GM23338 (cell line): Measurements from ENCODE around the gene C10orf53. TPM values are rescaled to one million over a fixed set of nuclear protein-coding genes. Genes with fewer than 3 reads are reported as not detected.

Experiments
- ATAC-seq: fragments of 200-7000 bp; cut with Tn5 transposase; 3 replicates; pipeline ENCODE4 v1.9.1; 2020
- DNase-seq: peaks from one replicate; pipeline ENCODE4 v3.0.0-alpha.2; 2015; ENCODE audit warnings: low spot score
- H2AFZ ChIP-seq: fragments of 200-600 bp; sonication (generic); 2 replicates; pipeline ENCODE4 v1.8.0; 2016; ENCODE audit warnings: antibody characterized with exemption, mild to moderate bottlenecking, moderate library complexity
- H3F3A ChIP-seq: fragments of 200-600 bp; sonication (generic); replicated peaks from 2 replicates; pipeline ENCODE4 v1.8.0; 2017; ENCODE audit warnings: antibody characterized with exemption, mixed run types, low read depth
- H3K27ac ChIP-seq: fragments of 200-600 bp; sonication (generic); 2 replicates; pipeline ENCODE4 v1.6.1; 2016; ENCODE audit warnings: low read depth
- H3K27me3 ChIP-seq: fragments of 200-600 bp; sonication (generic); 2 replicates; pipeline ENCODE4 v1.8.0; 2016; ENCODE audit warnings: mild to moderate bottlenecking, mixed run types, moderate library complexity; ENCODE audit not compliant: insufficient read depth
- H3K36me3 ChIP-seq: fragments of 200-600 bp; sonication (generic); 2 replicates; pipeline ENCODE4 v1.8.0; 2016; ENCODE audit warnings: mild to moderate bottlenecking; ENCODE audit not compliant: insufficient read depth
- H3K4me1 ChIP-seq: fragments of 200-600 bp; sonication (generic); 2 replicates; pipeline ENCODE4 v1.8.0; 2016; ENCODE audit warnings: mild to moderate bottlenecking, moderate library complexity; ENCODE audit not compliant: insufficient read depth
- H3K4me2 ChIP-seq: fragments of 200-600 bp; sonication (generic); 2 replicates; pipeline ENCODE4 v1.7.1; 2017; ENCODE audit warnings: mixed run types
- H3K4me3 ChIP-seq: fragments of 200-600 bp; sonication (generic); 2 replicates; pipeline ENCODE4 v1.6.1; 2016; ENCODE audit warnings: mixed run types
- H3K79me2 ChIP-seq: fragments of 200-600 bp; sonication (generic); replicated peaks from 2 replicates; pipeline ENCODE4 v1.8.0; 2017; ENCODE audit warnings: mild to moderate bottlenecking; ENCODE audit not compliant: insufficient read depth
- H3K9me2 ChIP-seq: fragments of 200-600 bp; sonication (generic); 2 replicates; pipeline ENCODE4 v1.8.0; 2017; ENCODE audit not compliant: insufficient read depth
- H4K20me1 ChIP-seq: fragments of 200-600 bp; sonication (generic); replicated peaks from 2 replicates; pipeline ENCODE4 v1.8.0; 2017; ENCODE audit warnings: mild to moderate bottlenecking; ENCODE audit not compliant: insufficient read depth
- H3K27ac Mint-ChIP-seq: 2 replicates; pipeline ENCODE4 v1.8.0; 2020; ENCODE audit warnings: inconsistent platforms, mild to moderate bottlenecking, moderate library complexity, mixed read lengths
- H3K27me3 Mint-ChIP-seq: 3 replicates; pipeline ENCODE4 v1.8.0; 2022; ENCODE audit warnings: low read depth, mild to moderate bottlenecking, moderate library complexity, mixed read lengths, inconsistent platforms; ENCODE audit not compliant: insufficient read depth, poor library complexity
- H3K36me3 Mint-ChIP-seq: 3 replicates; pipeline ENCODE4 v1.8.0; 2021; ENCODE audit warnings: low read depth, mild to moderate bottlenecking, inconsistent platforms, moderate library complexity, mixed read lengths
- H3K4me1 Mint-ChIP-seq: 3 replicates; pipeline ENCODE4 v1.8.0; 2020; ENCODE audit warnings: mild to moderate bottlenecking, inconsistent platforms, mixed read lengths
- H3K4me3 Mint-ChIP-seq: 3 replicates; pipeline ENCODE4 v1.8.0; 2021; ENCODE audit warnings: moderate library complexity, mild to moderate bottlenecking, inconsistent platforms, mixed read lengths
- H3K9me3 Mint-ChIP-seq: 3 replicates; pipeline ENCODE4 v1.8.0; 2020; ENCODE audit warnings: moderate library complexity, mild to moderate bottlenecking, inconsistent platforms, mixed read lengths
- CREB1 ChIP-seq: fragments of 250-450 bp; sonication (Bioruptor Pico); IDR thresholded peaks from 2 replicates; pipeline ENCODE4 v1.5.0; 2020; ENCODE audit warnings: low read depth, mild to moderate bottlenecking, moderate library complexity
- EZH2 ChIP-seq: fragments of 200-600 bp; sonication (generic); IDR thresholded peaks from one replicate; pipeline ENCODE4 v1.8.0; 2017; ENCODE audit warnings: antibody characterized with exemption, mild to moderate bottlenecking, low read depth; ENCODE audit not compliant: unreplicated experiment
- EZH2phosphoT487 ChIP-seq: fragments of 200-600 bp; sonication (generic); IDR thresholded peaks from one replicate; pipeline ENCODE4 v1.8.1; 2018; ENCODE audit warnings: antibody characterized with exemption; ENCODE audit not compliant: unreplicated experiment
- JUNB ChIP-seq: IDR thresholded peaks from one replicate; pipeline ENCODE4 v1.6.1; 2016; ENCODE audit warnings: antibody characterized with exemption; ENCODE audit not compliant: unreplicated experiment
- NANOG ChIP-seq: IDR thresholded peaks from 2 replicates; pipeline ENCODE4 v1.6.1; 2016; ENCODE audit warnings: antibody characterized with exemption, borderline replicate concordance
- POLR2AphosphoS5 ChIP-seq: IDR thresholded peaks from 2 replicates; pipeline ENCODE4 v1.6.1; 2016; ENCODE audit warnings: antibody characterized with exemption, low read depth
- STAT1 ChIP-seq: IDR thresholded peaks from one replicate; pipeline ENCODE4 v1.6.1; 2016; ENCODE audit warnings: antibody characterized with exemption; ENCODE audit not compliant: unreplicated experiment
- ZNF114 ChIP-seq: fragments of 250-450 bp; sonication (Bioruptor Pico); IDR thresholded peaks from 2 replicates; pipeline ENCODE4 v1.5.0; 2020; ENCODE audit warnings: mild to moderate bottlenecking, moderate library complexity
- ZNF331 ChIP-seq: fragments of 250-450 bp; sonication (Bioruptor Pico); IDR thresholded peaks from 2 replicates; pipeline ENCODE4 v1.5.0; 2020; ENCODE audit warnings: low read depth, mild to moderate bottlenecking, moderate library complexity
- polyA plus RNA-seq: library from polyadenylated mRNA; unstranded; fragments of >200 nt; fragmentation: Nextera tagmentation; extraction: Ambion mirVana; gene quantifications from 2 replicates; pipeline ENCODE4 v1.2.1, GENCODE V29; 2016
- total RNA-seq: library from RNA; depleted of rRNA; stranded (reverse); fragments of >200 nt; shearing (Covaris generic); gene quantifications from 2 replicates; pipeline ENCODE4 v1.2.3, GENCODE V29; 2014
- TF ChIP-seq, protein P1 (sequence below): fragments of 250-450 bp; sonication (Bioruptor Pico); IDR thresholded peaks from 2 replicates; pipeline ENCODE4 v1.5.0; 2020; ENCODE audit warnings: mild to moderate bottlenecking, moderate library complexity
- TF ChIP-seq, protein P2 (sequence below): IDR thresholded peaks from 2 replicates; pipeline ENCODE4 v1.6.1; 2016; ENCODE audit warnings: antibody characterized with exemption
- TF ChIP-seq, protein P3 (sequence below), 2 experiments: fragments of 200-600 bp in 1 of 2; sonication (generic) in 1 of 2; conservative IDR thresholded peaks; 2 replicates each; pipeline versions ENCODE4 v1.5.1 to v1.6.1; 2016 to 2017; ENCODE audit warnings: antibody characterized with exemption in 2 of 2, low read depth in 2 of 2, mild to moderate bottlenecking in 2 of 2, moderate library complexity in 1 of 2
- TF ChIP-seq, protein P4 (sequence below): IDR thresholded peaks from one replicate; pipeline ENCODE4 v1.6.1; 2018; ENCODE audit warnings: antibody characterized with exemption; ENCODE audit not compliant: unreplicated experiment

C10orf53 gene
- total and polyA plus RNA-seq, 2 experiments from 2014 or later: not detected

DNA sequence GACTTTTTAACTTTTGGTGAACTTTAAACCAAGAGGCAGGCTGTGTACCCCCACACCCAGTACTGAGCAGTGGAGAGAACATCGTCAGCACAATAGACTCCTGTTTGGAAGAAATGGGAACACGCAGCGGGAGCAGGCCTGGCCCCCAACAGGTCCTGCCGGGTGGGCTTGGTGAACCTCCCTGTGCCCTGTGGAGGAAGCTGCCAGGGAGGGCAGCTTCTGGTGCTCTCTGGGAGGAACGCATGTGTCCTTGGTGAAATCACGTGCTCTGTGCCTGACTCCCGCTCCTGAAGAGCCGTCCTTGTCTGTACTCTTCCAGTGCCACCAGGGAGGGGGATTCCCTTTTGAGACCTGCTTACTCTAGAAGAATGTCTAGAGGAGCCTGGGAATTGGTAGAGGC, 34.0 kb upstream of the C10orf53 start:
- Mint-ChIP-seq H3K27ac (no peak overlapping the region), H3K36me3 (no peaks in the 10 kb centered on the region), H3K4me1 (peaks cover 19% of the 10 kb centered on the region), H3K4me3 (no peak overlapping the region), H3K9me3 (no peaks in the 10 kb centered on the region; the same call in 2 of the 3 replicates), H3K27me3 (peaks cover 16% of the 10 kb centered on the region)
- Histone ChIP-seq H3K9me2 (no peaks in the 10 kb centered on the region), H3K27me3 (no peaks in the 10 kb centered on the region), H2AFZ (no peak overlapping the region), H3K27ac (no peak overlapping the region), H3K79me2 (no peaks in the 10 kb centered on the region), H3F3A (no peaks in the 10 kb centered on the region), H3K4me2 (no peak overlapping the region), H3K4me1 (peaks cover 5% of the 10 kb centered on the region; the same call in 1 of the 2 replicates), H3K36me3 (no peaks in the 10 kb centered on the region), H3K4me3 (no peak overlapping the region), H4K20me1 (no peaks in the 10 kb centered on the region)
- TF ChIP-seq ZNF331 (no peak), CREB1 (CRISPR knock-in tag) (no peak), ZNF114 (CRISPR knock-in tag) (no peak), JUNB (no peak), EZH2 (no peak), POLR2AphosphoS5 (no peak), EZH2phosphoT487 (no peak), STAT1 (no peak), NANOG (no peak)
- TF ChIP-seq, protein P1, sequence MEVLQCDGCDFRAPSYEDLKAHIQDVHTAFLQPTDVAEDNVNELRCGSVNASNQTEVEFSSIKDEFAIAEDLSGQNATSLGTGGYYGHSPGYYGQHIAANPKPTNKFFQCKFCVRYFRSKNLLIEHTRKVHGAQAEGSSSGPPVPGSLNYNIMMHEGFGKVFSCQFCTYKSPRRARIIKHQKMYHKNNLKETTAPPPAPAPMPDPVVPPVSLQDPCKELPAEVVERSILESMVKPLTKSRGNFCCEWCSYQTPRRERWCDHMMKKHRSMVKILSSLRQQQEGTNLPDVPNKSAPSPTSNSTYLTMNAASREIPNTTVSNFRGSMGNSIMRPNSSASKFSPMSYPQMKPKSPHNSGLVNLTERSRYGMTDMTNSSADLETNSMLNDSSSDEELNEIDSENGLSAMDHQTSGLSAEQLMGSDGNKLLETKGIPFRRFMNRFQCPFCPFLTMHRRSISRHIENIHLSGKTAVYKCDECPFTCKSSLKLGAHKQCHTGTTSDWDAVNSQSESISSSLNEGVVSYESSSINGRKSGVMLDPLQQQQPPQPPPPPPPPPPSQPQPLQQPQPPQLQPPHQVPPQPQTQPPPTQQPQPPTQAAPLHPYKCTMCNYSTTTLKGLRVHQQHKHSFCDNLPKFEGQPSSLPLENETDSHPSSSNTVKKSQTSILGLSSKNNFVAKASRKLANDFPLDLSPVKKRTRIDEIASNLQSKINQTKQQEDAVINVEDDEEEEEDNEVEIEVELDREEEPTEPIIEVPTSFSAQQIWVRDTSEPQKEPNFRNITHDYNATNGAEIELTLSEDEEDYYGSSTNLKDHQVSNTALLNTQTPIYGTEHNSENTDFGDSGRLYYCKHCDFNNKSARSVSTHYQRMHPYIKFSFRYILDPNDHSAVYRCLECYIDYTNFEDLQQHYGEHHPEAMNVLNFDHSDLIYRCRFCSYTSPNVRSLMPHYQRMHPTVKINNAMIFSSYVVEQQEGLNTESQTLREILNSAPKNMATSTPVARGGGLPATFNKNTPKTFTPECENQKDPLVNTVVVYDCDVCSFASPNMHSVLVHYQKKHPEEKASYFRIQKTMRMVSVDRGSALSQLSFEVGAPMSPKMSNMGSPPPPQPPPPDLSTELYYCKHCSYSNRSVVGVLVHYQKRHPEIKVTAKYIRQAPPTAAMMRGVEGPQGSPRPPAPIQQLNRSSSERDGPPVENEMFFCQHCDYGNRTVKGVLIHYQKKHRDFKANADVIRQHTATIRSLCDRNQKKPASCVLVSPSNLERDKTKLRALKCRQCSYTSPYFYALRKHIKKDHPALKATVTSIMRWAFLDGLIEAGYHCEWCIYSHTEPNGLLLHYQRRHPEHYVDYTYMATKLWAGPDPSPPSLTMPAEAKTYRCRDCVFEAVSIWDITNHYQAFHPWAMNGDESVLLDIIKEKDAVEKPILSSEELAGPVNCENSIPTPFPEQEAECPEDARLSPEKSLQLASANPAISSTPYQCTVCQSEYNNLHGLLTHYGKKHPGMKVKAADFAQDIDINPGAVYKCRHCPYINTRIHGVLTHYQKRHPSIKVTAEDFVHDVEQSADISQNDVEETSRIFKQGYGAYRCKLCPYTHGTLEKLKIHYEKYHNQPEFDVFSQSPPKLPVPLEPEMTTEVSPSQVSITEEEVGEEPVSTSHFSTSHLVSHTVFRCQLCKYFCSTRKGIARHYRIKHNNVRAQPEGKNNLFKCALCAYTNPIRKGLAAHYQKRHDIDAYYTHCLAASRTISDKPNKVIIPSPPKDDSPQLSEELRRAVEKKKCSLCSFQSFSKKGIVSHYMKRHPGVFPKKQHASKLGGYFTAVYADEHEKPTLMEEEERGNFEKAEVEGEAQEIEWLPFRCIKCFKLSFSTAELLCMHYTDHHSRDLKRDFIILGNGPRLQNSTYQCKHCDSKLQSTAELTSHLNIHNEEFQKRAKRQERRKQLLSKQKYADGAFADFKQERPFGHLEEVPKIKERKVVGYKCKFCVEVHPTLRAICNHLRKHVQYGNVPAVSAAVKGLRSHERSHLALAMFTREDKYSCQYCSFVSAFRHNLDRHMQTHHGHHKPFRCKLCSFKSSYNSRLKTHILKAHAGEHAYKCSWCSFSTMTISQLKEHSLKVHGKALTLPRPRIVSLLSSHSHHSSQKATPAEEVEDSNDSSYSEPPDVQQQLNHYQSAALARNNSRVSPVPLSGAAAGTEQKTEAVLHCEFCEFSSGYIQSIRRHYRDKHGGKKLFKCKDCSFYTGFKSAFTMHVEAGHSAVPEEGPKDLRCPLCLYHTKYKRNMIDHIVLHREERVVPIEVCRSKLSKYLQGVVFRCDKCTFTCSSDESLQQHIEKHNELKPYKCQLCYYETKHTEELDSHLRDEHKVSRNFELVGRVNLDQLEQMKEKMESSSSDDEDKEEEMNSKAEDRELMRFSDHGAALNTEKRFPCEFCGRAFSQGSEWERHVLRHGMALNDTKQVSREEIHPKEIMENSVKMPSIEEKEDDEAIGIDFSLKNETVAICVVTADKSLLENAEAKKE (CRISPR knock-in tag): no peak
- TF ChIP-seq, protein P2, sequence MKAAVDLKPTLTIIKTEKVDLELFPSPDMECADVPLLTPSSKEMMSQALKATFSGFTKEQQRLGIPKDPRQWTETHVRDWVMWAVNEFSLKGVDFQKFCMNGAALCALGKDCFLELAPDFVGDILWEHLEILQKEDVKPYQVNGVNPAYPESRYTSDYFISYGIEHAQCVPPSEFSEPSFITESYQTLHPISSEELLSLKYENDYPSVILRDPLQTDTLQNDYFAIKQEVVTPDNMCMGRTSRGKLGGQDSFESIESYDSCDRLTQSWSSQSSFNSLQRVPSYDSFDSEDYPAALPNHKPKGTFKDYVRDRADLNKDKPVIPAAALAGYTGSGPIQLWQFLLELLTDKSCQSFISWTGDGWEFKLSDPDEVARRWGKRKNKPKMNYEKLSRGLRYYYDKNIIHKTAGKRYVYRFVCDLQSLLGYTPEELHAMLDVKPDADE: no peak
- TF ChIP-seq, protein P3, sequence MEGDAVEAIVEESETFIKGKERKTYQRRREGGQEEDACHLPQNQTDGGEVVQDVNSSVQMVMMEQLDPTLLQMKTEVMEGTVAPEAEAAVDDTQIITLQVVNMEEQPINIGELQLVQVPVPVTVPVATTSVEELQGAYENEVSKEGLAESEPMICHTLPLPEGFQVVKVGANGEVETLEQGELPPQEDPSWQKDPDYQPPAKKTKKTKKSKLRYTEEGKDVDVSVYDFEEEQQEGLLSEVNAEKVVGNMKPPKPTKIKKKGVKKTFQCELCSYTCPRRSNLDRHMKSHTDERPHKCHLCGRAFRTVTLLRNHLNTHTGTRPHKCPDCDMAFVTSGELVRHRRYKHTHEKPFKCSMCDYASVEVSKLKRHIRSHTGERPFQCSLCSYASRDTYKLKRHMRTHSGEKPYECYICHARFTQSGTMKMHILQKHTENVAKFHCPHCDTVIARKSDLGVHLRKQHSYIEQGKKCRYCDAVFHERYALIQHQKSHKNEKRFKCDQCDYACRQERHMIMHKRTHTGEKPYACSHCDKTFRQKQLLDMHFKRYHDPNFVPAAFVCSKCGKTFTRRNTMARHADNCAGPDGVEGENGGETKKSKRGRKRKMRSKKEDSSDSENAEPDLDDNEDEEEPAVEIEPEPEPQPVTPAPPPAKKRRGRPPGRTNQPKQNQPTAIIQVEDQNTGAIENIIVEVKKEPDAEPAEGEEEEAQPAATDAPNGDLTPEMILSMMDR (conservative IDR thresholded peaks at IDR 0.05; ENCODE audit: low read depth in 2 of 2): no peak
- TF ChIP-seq, protein P4, sequence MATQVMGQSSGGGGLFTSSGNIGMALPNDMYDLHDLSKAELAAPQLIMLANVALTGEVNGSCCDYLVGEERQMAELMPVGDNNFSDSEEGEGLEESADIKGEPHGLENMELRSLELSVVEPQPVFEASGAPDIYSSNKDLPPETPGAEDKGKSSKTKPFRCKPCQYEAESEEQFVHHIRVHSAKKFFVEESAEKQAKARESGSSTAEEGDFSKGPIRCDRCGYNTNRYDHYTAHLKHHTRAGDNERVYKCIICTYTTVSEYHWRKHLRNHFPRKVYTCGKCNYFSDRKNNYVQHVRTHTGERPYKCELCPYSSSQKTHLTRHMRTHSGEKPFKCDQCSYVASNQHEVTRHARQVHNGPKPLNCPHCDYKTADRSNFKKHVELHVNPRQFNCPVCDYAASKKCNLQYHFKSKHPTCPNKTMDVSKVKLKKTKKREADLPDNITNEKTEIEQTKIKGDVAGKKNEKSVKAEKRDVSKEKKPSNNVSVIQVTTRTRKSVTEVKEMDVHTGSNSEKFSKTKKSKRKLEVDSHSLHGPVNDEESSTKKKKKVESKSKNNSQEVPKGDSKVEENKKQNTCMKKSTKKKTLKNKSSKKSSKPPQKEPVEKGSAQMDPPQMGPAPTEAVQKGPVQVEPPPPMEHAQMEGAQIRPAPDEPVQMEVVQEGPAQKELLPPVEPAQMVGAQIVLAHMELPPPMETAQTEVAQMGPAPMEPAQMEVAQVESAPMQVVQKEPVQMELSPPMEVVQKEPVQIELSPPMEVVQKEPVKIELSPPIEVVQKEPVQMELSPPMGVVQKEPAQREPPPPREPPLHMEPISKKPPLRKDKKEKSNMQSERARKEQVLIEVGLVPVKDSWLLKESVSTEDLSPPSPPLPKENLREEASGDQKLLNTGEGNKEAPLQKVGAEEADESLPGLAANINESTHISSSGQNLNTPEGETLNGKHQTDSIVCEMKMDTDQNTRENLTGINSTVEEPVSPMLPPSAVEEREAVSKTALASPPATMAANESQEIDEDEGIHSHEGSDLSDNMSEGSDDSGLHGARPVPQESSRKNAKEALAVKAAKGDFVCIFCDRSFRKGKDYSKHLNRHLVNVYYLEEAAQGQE: no peak
- DNase-seq (no peak), ATAC-seq (no peak)
